ENCODE data around the gene SPEG. TPM values are rescaled to one million over a fixed set of nuclear protein-coding genes. Genes with fewer than 3 reads are reported as not detected.

SPEG gene
- total and polyA plus RNA-seq, 2 experiments from 2014 or later: 12.6 to 32.4 TPM

DNA sequence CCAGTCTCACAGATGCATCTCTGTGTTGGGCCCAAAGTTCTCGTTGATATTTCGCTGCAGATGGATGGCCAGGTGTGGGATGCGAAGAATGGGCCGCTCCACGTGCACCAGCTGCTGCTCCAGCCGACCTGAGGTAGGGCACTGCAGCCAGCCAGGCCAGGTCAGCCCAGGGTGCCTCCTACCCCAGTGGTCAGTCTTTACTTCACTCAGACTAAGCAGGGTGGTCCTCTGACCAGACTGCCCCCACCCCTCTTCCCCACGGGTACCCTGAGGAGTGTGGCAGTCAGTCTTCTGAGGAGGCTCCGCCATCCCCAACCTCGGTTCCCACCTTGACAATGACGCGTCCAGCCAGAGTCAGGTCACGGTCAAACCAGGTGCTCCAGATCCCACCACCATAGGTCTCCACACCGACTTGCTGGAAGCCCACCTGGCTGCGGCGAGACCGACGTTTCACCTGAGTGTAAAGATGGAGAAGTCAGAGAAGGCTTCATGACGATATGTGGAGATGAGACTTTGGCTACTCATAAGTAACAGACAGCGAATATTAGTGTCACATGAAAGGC is 48.6 kb upstream of the SPEG start:
- Mint-ChIP-seq H3K4me3 (peak overlapping the region; percentile 94; the same call in 2 of the 3 replicates), H3K27me3 (ENCODE audit: insufficient read depth, low read depth, poor library complexity) (peaks cover 4% of the 10 kb centered on the region), H3K4me1 (peaks cover 7% of the 10 kb centered on the region), H3K27ac (no peak overlapping the region), H3K36me3 (ENCODE audit: low read depth) (peaks cover 40% of the 10 kb centered on the region), H3K9me3 (no peaks in the 10 kb centered on the region)
- H3K79me2 ChIP-seq (replicated peaks; ENCODE audit: insufficient read depth): no peaks in the 10 kb centered on the region
- H3K4me1 ChIP-seq (ENCODE audit: insufficient read depth): no peaks in the 10 kb centered on the region
- H2AFZ ChIP-seq: no peak overlapping the region
- TF ChIP-seq STAT1 (IDR thresholded peaks at IDR 0.05; ENCODE audit: unreplicated experiment) (no peak), CREB1 (CRISPR knock-in tag; IDR thresholded peaks at IDR 0.05; ENCODE audit: low read depth) (no peak), JUNB (IDR thresholded peaks at IDR 0.05; ENCODE audit: unreplicated experiment) (no peak), NANOG (IDR thresholded peaks at IDR 0.05; ENCODE audit: borderline replicate concordance) (no peak), EZH2 (IDR thresholded peaks at IDR 0.05; ENCODE audit: low read depth, unreplicated experiment) (no peak), POLR2AphosphoS5 (IDR thresholded peaks at IDR 0.05; ENCODE audit: low read depth) (no peak), ZNF114 (CRISPR knock-in tag; IDR thresholded peaks at IDR 0.05) (no peak)
- TF ChIP-seq, protein P1, sequence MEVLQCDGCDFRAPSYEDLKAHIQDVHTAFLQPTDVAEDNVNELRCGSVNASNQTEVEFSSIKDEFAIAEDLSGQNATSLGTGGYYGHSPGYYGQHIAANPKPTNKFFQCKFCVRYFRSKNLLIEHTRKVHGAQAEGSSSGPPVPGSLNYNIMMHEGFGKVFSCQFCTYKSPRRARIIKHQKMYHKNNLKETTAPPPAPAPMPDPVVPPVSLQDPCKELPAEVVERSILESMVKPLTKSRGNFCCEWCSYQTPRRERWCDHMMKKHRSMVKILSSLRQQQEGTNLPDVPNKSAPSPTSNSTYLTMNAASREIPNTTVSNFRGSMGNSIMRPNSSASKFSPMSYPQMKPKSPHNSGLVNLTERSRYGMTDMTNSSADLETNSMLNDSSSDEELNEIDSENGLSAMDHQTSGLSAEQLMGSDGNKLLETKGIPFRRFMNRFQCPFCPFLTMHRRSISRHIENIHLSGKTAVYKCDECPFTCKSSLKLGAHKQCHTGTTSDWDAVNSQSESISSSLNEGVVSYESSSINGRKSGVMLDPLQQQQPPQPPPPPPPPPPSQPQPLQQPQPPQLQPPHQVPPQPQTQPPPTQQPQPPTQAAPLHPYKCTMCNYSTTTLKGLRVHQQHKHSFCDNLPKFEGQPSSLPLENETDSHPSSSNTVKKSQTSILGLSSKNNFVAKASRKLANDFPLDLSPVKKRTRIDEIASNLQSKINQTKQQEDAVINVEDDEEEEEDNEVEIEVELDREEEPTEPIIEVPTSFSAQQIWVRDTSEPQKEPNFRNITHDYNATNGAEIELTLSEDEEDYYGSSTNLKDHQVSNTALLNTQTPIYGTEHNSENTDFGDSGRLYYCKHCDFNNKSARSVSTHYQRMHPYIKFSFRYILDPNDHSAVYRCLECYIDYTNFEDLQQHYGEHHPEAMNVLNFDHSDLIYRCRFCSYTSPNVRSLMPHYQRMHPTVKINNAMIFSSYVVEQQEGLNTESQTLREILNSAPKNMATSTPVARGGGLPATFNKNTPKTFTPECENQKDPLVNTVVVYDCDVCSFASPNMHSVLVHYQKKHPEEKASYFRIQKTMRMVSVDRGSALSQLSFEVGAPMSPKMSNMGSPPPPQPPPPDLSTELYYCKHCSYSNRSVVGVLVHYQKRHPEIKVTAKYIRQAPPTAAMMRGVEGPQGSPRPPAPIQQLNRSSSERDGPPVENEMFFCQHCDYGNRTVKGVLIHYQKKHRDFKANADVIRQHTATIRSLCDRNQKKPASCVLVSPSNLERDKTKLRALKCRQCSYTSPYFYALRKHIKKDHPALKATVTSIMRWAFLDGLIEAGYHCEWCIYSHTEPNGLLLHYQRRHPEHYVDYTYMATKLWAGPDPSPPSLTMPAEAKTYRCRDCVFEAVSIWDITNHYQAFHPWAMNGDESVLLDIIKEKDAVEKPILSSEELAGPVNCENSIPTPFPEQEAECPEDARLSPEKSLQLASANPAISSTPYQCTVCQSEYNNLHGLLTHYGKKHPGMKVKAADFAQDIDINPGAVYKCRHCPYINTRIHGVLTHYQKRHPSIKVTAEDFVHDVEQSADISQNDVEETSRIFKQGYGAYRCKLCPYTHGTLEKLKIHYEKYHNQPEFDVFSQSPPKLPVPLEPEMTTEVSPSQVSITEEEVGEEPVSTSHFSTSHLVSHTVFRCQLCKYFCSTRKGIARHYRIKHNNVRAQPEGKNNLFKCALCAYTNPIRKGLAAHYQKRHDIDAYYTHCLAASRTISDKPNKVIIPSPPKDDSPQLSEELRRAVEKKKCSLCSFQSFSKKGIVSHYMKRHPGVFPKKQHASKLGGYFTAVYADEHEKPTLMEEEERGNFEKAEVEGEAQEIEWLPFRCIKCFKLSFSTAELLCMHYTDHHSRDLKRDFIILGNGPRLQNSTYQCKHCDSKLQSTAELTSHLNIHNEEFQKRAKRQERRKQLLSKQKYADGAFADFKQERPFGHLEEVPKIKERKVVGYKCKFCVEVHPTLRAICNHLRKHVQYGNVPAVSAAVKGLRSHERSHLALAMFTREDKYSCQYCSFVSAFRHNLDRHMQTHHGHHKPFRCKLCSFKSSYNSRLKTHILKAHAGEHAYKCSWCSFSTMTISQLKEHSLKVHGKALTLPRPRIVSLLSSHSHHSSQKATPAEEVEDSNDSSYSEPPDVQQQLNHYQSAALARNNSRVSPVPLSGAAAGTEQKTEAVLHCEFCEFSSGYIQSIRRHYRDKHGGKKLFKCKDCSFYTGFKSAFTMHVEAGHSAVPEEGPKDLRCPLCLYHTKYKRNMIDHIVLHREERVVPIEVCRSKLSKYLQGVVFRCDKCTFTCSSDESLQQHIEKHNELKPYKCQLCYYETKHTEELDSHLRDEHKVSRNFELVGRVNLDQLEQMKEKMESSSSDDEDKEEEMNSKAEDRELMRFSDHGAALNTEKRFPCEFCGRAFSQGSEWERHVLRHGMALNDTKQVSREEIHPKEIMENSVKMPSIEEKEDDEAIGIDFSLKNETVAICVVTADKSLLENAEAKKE (CRISPR knock-in tag; IDR thresholded peaks at IDR 0.05): no peak
- TF ChIP-seq, protein P2, sequence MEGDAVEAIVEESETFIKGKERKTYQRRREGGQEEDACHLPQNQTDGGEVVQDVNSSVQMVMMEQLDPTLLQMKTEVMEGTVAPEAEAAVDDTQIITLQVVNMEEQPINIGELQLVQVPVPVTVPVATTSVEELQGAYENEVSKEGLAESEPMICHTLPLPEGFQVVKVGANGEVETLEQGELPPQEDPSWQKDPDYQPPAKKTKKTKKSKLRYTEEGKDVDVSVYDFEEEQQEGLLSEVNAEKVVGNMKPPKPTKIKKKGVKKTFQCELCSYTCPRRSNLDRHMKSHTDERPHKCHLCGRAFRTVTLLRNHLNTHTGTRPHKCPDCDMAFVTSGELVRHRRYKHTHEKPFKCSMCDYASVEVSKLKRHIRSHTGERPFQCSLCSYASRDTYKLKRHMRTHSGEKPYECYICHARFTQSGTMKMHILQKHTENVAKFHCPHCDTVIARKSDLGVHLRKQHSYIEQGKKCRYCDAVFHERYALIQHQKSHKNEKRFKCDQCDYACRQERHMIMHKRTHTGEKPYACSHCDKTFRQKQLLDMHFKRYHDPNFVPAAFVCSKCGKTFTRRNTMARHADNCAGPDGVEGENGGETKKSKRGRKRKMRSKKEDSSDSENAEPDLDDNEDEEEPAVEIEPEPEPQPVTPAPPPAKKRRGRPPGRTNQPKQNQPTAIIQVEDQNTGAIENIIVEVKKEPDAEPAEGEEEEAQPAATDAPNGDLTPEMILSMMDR (conservative IDR thresholded peaks at IDR 0.05; ENCODE audit: low read depth in 2 of 2): no peak
- TF ChIP-seq, protein P3, sequence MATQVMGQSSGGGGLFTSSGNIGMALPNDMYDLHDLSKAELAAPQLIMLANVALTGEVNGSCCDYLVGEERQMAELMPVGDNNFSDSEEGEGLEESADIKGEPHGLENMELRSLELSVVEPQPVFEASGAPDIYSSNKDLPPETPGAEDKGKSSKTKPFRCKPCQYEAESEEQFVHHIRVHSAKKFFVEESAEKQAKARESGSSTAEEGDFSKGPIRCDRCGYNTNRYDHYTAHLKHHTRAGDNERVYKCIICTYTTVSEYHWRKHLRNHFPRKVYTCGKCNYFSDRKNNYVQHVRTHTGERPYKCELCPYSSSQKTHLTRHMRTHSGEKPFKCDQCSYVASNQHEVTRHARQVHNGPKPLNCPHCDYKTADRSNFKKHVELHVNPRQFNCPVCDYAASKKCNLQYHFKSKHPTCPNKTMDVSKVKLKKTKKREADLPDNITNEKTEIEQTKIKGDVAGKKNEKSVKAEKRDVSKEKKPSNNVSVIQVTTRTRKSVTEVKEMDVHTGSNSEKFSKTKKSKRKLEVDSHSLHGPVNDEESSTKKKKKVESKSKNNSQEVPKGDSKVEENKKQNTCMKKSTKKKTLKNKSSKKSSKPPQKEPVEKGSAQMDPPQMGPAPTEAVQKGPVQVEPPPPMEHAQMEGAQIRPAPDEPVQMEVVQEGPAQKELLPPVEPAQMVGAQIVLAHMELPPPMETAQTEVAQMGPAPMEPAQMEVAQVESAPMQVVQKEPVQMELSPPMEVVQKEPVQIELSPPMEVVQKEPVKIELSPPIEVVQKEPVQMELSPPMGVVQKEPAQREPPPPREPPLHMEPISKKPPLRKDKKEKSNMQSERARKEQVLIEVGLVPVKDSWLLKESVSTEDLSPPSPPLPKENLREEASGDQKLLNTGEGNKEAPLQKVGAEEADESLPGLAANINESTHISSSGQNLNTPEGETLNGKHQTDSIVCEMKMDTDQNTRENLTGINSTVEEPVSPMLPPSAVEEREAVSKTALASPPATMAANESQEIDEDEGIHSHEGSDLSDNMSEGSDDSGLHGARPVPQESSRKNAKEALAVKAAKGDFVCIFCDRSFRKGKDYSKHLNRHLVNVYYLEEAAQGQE (IDR thresholded peaks at IDR 0.05; ENCODE audit: unreplicated experiment): no peak
- no peak for ATAC-seq
- H3K36me3 ChIP-seq (ENCODE audit: insufficient read depth): 0 out of 2 replicates have a peak, but pooled peaks cover 4% of the 10 kb centered on the region
- no peak overlapping the region for H3K27ac ChIP-seq (ENCODE audit: low read depth)
- no peak overlapping the region for H3K4me3 ChIP-seq
- no peak overlapping the region; the same call in 1 of the 2 replicates for H3K4me2 ChIP-seq
- H3K27me3 ChIP-seq (ENCODE audit: insufficient read depth): no peaks in the 10 kb centered on the region
- DNase-seq (ENCODE audit: low spot score): no peak
- no peaks in the 10 kb centered on the region for H4K20me1 ChIP-seq (replicated peaks; ENCODE audit: insufficient read depth)
- no peaks in the 10 kb centered on the region for H3K9me2 ChIP-seq (ENCODE audit: insufficient read depth)
- H3F3A ChIP-seq (replicated peaks; ENCODE audit: low read depth): peaks cover 7% of the 10 kb centered on the region; the same call in 1 of the 2 replicates

Data from GM23338 (cell line).